H1 (cell line): ENCODE data around the gene GPR63.

Source experiments
- BRCA1 ChIP-seq: IDR thresholded peaks from 2 replicates; pipeline ENCODE4 v1.6.1; 2012; ENCODE audit warnings: low read depth, low read length, improper control_type of control experiment
- CEBPB ChIP-seq: IDR thresholded peaks from 2 replicates; pipeline ENCODE4 v1.6.1; 2012; ENCODE audit warnings: low read depth, low read length
- CTCF ChIP-seq, 3 experiments: IDR thresholded peaks; 1 replicate in 2 of 3; 2 replicates in 1 of 3; pipeline versions ENCODE4 v1.5.1 to v1.6.1; 2011; ENCODE audit warnings: low read length in 3 of 3, mild to moderate bottlenecking in 3 of 3, inconsistent platforms in 2 of 3, low read depth in 1 of 3, moderate library complexity in 1 of 3; ENCODE audit not compliant: insufficient read depth in 1 of 3; ENCODE audit errors: control extremely low read depth in 1 of 3
- FOSL1 ChIP-seq: IDR thresholded peaks from 2 replicates; pipeline ENCODE4 v1.6.1; 2011; ENCODE audit warnings: mild to moderate bottlenecking, low read depth, low read length, moderate library complexity; ENCODE audit not compliant: insufficient read depth
- POLR2A ChIP-seq, 2 experiments: IDR thresholded peaks; 1 replicate in 1 of 2; 2 replicates in 1 of 2; pipeline ENCODE4 v1.6.1; 2011; ENCODE audit warnings: low read depth in 2 of 2, low read length in 2 of 2, mild to moderate bottlenecking in 2 of 2; ENCODE audit errors: control extremely low read depth in 1 of 2
- POLR2AphosphoS5 ChIP-seq: IDR thresholded peaks from 2 replicates; pipeline ENCODE4 v1.6.1; 2011; ENCODE audit warnings: low read depth, low read length
- RAD21 ChIP-seq, 2 experiments: IDR thresholded peaks in 1 of 2; conservative IDR thresholded peaks in 1 of 2; 2 replicates each; pipeline ENCODE4 v1.6.1; 2011; ENCODE audit warnings: low read depth in 2 of 2, low read length in 2 of 2, improper control_type of control experiment in 1 of 2, inconsistent platforms in 1 of 2, mild to moderate bottlenecking in 1 of 2, moderate library complexity in 1 of 2
- TCF12 ChIP-seq: IDR thresholded peaks from 2 replicates; pipeline ENCODE4 v1.6.1; 2011; ENCODE audit warnings: low read depth, mild to moderate bottlenecking, low read length
- ZNF274 ChIP-seq: IDR thresholded peaks from 2 replicates; pipeline ENCODE4 v1.7.0; 2012; ENCODE audit warnings: low read length, borderline replicate concordance; ENCODE audit errors: extremely low read depth

- no peak for TF ChIP-seq CTCF (IDR thresholded peaks at IDR 0.05; ENCODE audit: control extremely low read depth in 1 of 3, insufficient read depth in 1 of 3, low read depth in 1 of 3, low read length in 3 of 3)
- no peak for TF ChIP-seq CEBPB
- TF ChIP-seq POLR2A (IDR thresholded peaks at IDR 0.05; ENCODE audit: control extremely low read depth in 1 of 2, low read depth in 2 of 2, low read length in 2 of 2), result no peak
- TF ChIP-seq TCF12, result no peak
- no peak for TF ChIP-seq BRCA1
- no peak for TF ChIP-seq RAD21 (IDR thresholded peaks at IDR 0.05 in 1 of 2, conservative IDR thresholded peaks at IDR 0.05 in 1 of 2; ENCODE audit: low read depth in 2 of 2, low read length in 2 of 2)
- no peak for TF ChIP-seq POLR2AphosphoS5
- no peak for TF ChIP-seq ZNF274
- TF ChIP-seq FOSL1, result no peak
Measured at GRCh38 chr6:96844530-96844929, 7.3 kb upstream of the GPR63 start.
